Mucosa of rectum (tissue), 2 donors: ENCODE results near the gene NOMO2.
"Not testable (repeated sequence)": the region's sequence is repeated elsewhere in the genome, so short reads cannot be mapped to it uniquely, and the experiment has no call there.

Experiments
- H3K27ac ChIP-seq, 2 donors: one replicate each; pipeline ENCODE4 v1.7.0; 2013; ENCODE audit warnings: inconsistent platforms in 2 of 2, low read depth in 2 of 2, low read length in 2 of 2
- H3K27me3 ChIP-seq, 2 donors: one replicate each; pipeline ENCODE4 v1.7.0; 2013; ENCODE audit warnings: low read length in 2 of 2; ENCODE audit not compliant: control insufficient read depth in 2 of 2, insufficient read depth in 2 of 2
- H3K36me3 ChIP-seq, 2 donors: one replicate each; pipeline ENCODE4 v1.7.0; 2013; ENCODE audit warnings: low read length in 2 of 2; ENCODE audit not compliant: control insufficient read depth in 2 of 2, insufficient read depth in 2 of 2
- H3K4me1 ChIP-seq, 2 donors: one replicate each; pipeline ENCODE4 v1.7.0; 2013; ENCODE audit warnings: low read length in 2 of 2, mild to moderate bottlenecking in 1 of 2; ENCODE audit not compliant: control insufficient read depth in 2 of 2, insufficient read depth in 2 of 2
- H3K4me3 ChIP-seq, 2 donors: one replicate each; pipeline ENCODE4 v1.7.0; 2013; ENCODE audit warnings: low read length in 2 of 2
- H3K9ac ChIP-seq, 2 donors: one replicate each; pipeline ENCODE4 v1.7.0; 2013; ENCODE audit warnings: low read length in 2 of 2, low read depth in 1 of 2, mild to moderate bottlenecking in 1 of 2
- H3K9me3 ChIP-seq, 2 donors: one replicate each; pipeline ENCODE4 v1.7.0; 2013; ENCODE audit warnings: low read length in 2 of 2; ENCODE audit not compliant: control insufficient read depth in 2 of 2
- donor health status: healthy.
- donor health status: Normal muscosa, but diverticular disease.

NOMO2 gene

GRCh38 chr16:18401159-18401558, 160.7 kb downstream of the NOMO2 start:
- H3K27me3 ChIP-seq, H3K9me3 ChIP-seq, H3K4me3 ChIP-seq, H3K4me1 ChIP-seq, H3K9ac ChIP-seq, H3K27ac ChIP-seq, H3K36me3 ChIP-seq: not testable (repeated sequence)

- not testable (repeated sequence) for H3K27me3 ChIP-seq, H3K27ac ChIP-seq, H3K4me3 ChIP-seq, H3K9me3 ChIP-seq, H3K9ac ChIP-seq, H3K36me3 ChIP-seq, H3K4me1 ChIP-seq
Observed at GRCh38 chr16:18394363-18394762, 167.5 kb downstream of the NOMO2 start.

GRCh38 chr16:18387767-18388166, 174.1 kb downstream of the NOMO2 start:
- H3K27me3 ChIP-seq, H3K4me3 ChIP-seq, H3K36me3 ChIP-seq, H3K9me3 ChIP-seq, H3K4me1 ChIP-seq, H3K27ac ChIP-seq, H3K9ac ChIP-seq: not testable (repeated sequence)

GRCh38 chr16:18386517-18386916, 175.4 kb downstream of the NOMO2 start:
- H3K4me1 ChIP-seq, H3K9ac ChIP-seq, H3K27me3 ChIP-seq, H3K4me3 ChIP-seq, H3K36me3 ChIP-seq, H3K9me3 ChIP-seq, H3K27ac ChIP-seq: not testable (repeated sequence)

GRCh38 chr16:18385285-18385684, 176.6 kb downstream of the NOMO2 start:
- not testable (repeated sequence) for H3K4me1 ChIP-seq, H3K27ac ChIP-seq

GRCh38 chr16:18384869-18385268, 177.0 kb downstream of the NOMO2 start:
- H3K27ac ChIP-seq, H3K36me3 ChIP-seq, H3K4me3 ChIP-seq, H3K27me3 ChIP-seq, H3K9me3 ChIP-seq, H3K9ac ChIP-seq, H3K4me1 ChIP-seq: not testable (repeated sequence)

More at GRCh38 chr16:18385285-18385684, 176.6 kb downstream of the NOMO2 start:
- not testable (repeated sequence) for H3K27me3 ChIP-seq, H3K4me3 ChIP-seq, H3K9me3 ChIP-seq, H3K9ac ChIP-seq, H3K36me3 ChIP-seq

- not testable (repeated sequence) for H3K36me3 ChIP-seq, H3K27me3 ChIP-seq, H3K4me3 ChIP-seq, H3K4me1 ChIP-seq, H3K27ac ChIP-seq, H3K9me3 ChIP-seq, H3K9ac ChIP-seq
Observed at GRCh38 chr16:18384098-18384636, 177.7 kb downstream of the NOMO2 start.

- H3K9me3 ChIP-seq, H3K4me1 ChIP-seq, H3K9ac ChIP-seq, H3K27me3 ChIP-seq, H3K27ac ChIP-seq, H3K4me3 ChIP-seq, H3K36me3 ChIP-seq: not testable (repeated sequence)
Observed at GRCh38 chr16:18382696-18383095, 179.2 kb downstream of the NOMO2 start.
